Vagina (tissue), 2 donors: Measurements from ENCODE around the gene CNTLN. TPM values are rescaled to one million over a fixed set of nuclear protein-coding genes. Genes with fewer than 3 reads are reported as not detected.

Experiments
- DNase-seq, 2 donors: peaks; one replicate each; pipeline ENCODE4 v3.0.0-alpha.2; 2017; ENCODE audit errors: extremely low spot score in 2 of 2
- H3K27ac ChIP-seq: fragments of 200-600 bp; sonication (generic); one replicate; pipeline ENCODE4 v1.5.1; 2019
- H3K27me3 ChIP-seq: fragments of 200-600 bp; sonication (generic); one replicate; pipeline ENCODE4 v1.5.1; 2019
- H3K36me3 ChIP-seq, 2 donors: fragments of 200-600 bp; sonication (generic); one replicate each; pipeline ENCODE4 v1.5.1; 2017 to 2019
- H3K4me1 ChIP-seq: fragments of 200-600 bp; sonication (generic); one replicate; pipeline ENCODE4 v1.5.1; 2019
- H3K4me3 ChIP-seq, 2 donors: fragments of 200-600 bp; sonication (generic); 1 replicate in 1 of 2; 2 replicates in 1 of 2; pipeline ENCODE4 v1.5.1; 2016 to 2019
- H3K9me3 ChIP-seq: fragments of 200-600 bp; sonication (generic); one replicate; pipeline ENCODE4 v1.5.1; 2019
- CTCF ChIP-seq, 3 experiments: fragments of 450-650 bp in 2 of 3; fragments of 200-600 bp in 1 of 3; sonication (generic) in 1 of 3; IDR thresholded peaks; one replicate each; pipeline ENCODE4 v1.5.1; 2017 to 2019; ENCODE audit warnings: antibody characterized with exemption in 3 of 3, mild to moderate bottlenecking in 2 of 3, moderate library complexity in 2 of 3
- POLR2A ChIP-seq, 2 donors: fragments of 450-650 bp; IDR thresholded peaks; one replicate each; pipeline ENCODE4 v1.6.1; 2017; ENCODE audit warnings: antibody characterized with exemption in 2 of 2, mild to moderate bottlenecking in 2 of 2, moderate library complexity in 2 of 2
- POLR2AphosphoS5 ChIP-seq, 2 donors: sonication (generic); formaldehyde crosslinking; IDR thresholded peaks; one replicate each; pipeline ENCODE4 v1.9.0; 2017; ENCODE audit warnings: antibody characterized with exemption in 2 of 2, mild to moderate bottlenecking in 2 of 2, low read depth in 1 of 2; ENCODE audit not compliant: insufficient read depth in 1 of 2
- intact Hi-C: fragments of 100-400 bp; cut with DNase I; formaldehyde crosslinking; loops from one replicate; pipeline ENCODE4 v1.15.1; 2023
- total RNA-seq: library from RNA; depleted of rRNA; stranded (reverse); fragments of >200 nt; gene quantifications from one replicate; pipeline ENCODE4 v1.2.3, GENCODE V29; 2016

The CNTLN gene
- total RNA-seq, 1 donor from 2014 or later = 13.3 TPM

- no peaks in the 10 kb centered on the region for H3K9me3 ChIP-seq
- peaks cover 0 to 5% of the 10 kb centered on the region in 2 donors for H3K36me3 ChIP-seq
- no peak overlapping the region for H3K27ac ChIP-seq
- H3K27me3 ChIP-seq = no peaks in the 10 kb centered on the region
- no peak overlapping the region for H3K4me3 ChIP-seq
- no peak for DNase-seq
- no peaks in the 10 kb centered on the region for H3K4me1 ChIP-seq
- no peak for TF ChIP-seq POLR2A (IDR thresholded peaks at IDR 0.05)
- intact Hi-C loops = no loop called here
Observed at GRCh38 chr9:17322882-17323864, 188.3 kb downstream of the CNTLN start.

GRCh38 chr9:17328331-17328730 is 193.5 kb downstream of the CNTLN start:
- Histone ChIP-seq H3K27ac (no peak overlapping the region), H3K27me3 (no peaks in the 10 kb centered on the region), H3K4me1 (no peaks in the 10 kb centered on the region), H3K9me3 (no peaks in the 10 kb centered on the region), H3K4me3 (no peak overlapping the region), H3K36me3 (peaks cover 0 to 5% of the 10 kb centered on the region in 2 donors)
- intact Hi-C loops = no loop called here
- no peak for TF ChIP-seq POLR2AphosphoS5 (IDR thresholded peaks at IDR 0.05; ENCODE audit: insufficient read depth in 1 of 2, low read depth in 1 of 2)
- TF ChIP-seq POLR2A (IDR thresholded peaks at IDR 0.05) = no peak
- no peak for TF ChIP-seq CTCF (IDR thresholded peaks at IDR 0.05)
- no peak for DNase-seq

- no peaks in the 10 kb centered on the region for H3K27me3 ChIP-seq
- DNase-seq = no peak
- H3K27ac ChIP-seq = no peak overlapping the region
- no peaks in the 10 kb centered on the region for H3K4me1 ChIP-seq
- peaks cover 0 to 5% of the 10 kb centered on the region in 2 donors for H3K36me3 ChIP-seq
- TF ChIP-seq CTCF (IDR thresholded peaks at IDR 0.05) (no peak), POLR2AphosphoS5 (IDR thresholded peaks at IDR 0.05; ENCODE audit: insufficient read depth in 1 of 2, low read depth in 1 of 2) (no peak), POLR2A (IDR thresholded peaks at IDR 0.05) (no peak)
- H3K9me3 ChIP-seq = no peaks in the 10 kb centered on the region
- H3K4me3 ChIP-seq = no peak overlapping the region
- intact Hi-C loops = no loop called here
Observed at GRCh38 chr9:17330097-17330496, 195.3 kb downstream of the CNTLN start.

GRCh38 chr9:17332115-17332514 is 197.3 kb downstream of the CNTLN start:
- no peak overlapping the region for H3K27ac ChIP-seq
- H3K9me3 ChIP-seq = no peaks in the 10 kb centered on the region
- TF ChIP-seq POLR2A (IDR thresholded peaks at IDR 0.05) = no peak
- no peak for TF ChIP-seq POLR2AphosphoS5 (IDR thresholded peaks at IDR 0.05; ENCODE audit: insufficient read depth in 1 of 2, low read depth in 1 of 2)
- H3K27me3 ChIP-seq = no peaks in the 10 kb centered on the region
- DNase-seq = no peak
- intact Hi-C loops = no loop called here
- peaks cover 0 to 5% of the 10 kb centered on the region in 2 donors for H3K36me3 ChIP-seq
- H3K4me1 ChIP-seq = no peaks in the 10 kb centered on the region
- H3K4me3 ChIP-seq = no peak overlapping the region

- TF ChIP-seq POLR2A (IDR thresholded peaks at IDR 0.05) (no peak), POLR2AphosphoS5 (IDR thresholded peaks at IDR 0.05; ENCODE audit: insufficient read depth in 1 of 2, low read depth in 1 of 2) (no peak), CTCF (IDR thresholded peaks at IDR 0.05) (no peak)
- H3K27me3 ChIP-seq = no peaks in the 10 kb centered on the region
- H3K27ac ChIP-seq = no peak overlapping the region
- DNase-seq = no peak
- peaks cover 0 to 3% of the 10 kb centered on the region in 2 donors for H3K36me3 ChIP-seq
- intact Hi-C loops = no loop called here
- no peaks in the 10 kb centered on the region for H3K4me1 ChIP-seq
- H3K4me3 ChIP-seq = no peak overlapping the region
- H3K9me3 ChIP-seq = no peaks in the 10 kb centered on the region
Observed at GRCh38 chr9:17339156-17339555, 204.3 kb downstream of the CNTLN start.

GRCh38 chr9:17342696-17343095 is 207.9 kb downstream of the CNTLN start:
- no peak for DNase-seq
- H3K9me3 ChIP-seq = no peaks in the 10 kb centered on the region
- H3K36me3 ChIP-seq = peaks cover 0 to 5% of the 10 kb centered on the region in 2 donors
- H3K27me3 ChIP-seq = no peaks in the 10 kb centered on the region
- TF ChIP-seq CTCF (IDR thresholded peaks at IDR 0.05) (no peak), POLR2A (IDR thresholded peaks at IDR 0.05) (no peak), POLR2AphosphoS5 (IDR thresholded peaks at IDR 0.05; ENCODE audit: insufficient read depth in 1 of 2, low read depth in 1 of 2) (no peak)
- intact Hi-C loops = no loop called here
- H3K4me1 ChIP-seq = no peaks in the 10 kb centered on the region
- no peak overlapping the region for H3K27ac ChIP-seq
- no peak overlapping the region for H3K4me3 ChIP-seq
